SK-N-SH treated with all-trans-retinoic acid at 6 μM for 48 hours (cell line): ENCODE measurements around the gene METTL21A.

Source experiments
- ATAC-seq: fragments of 200-7000 bp; cut with Tn5 transposase; 3 replicates; pipeline ENCODE4 v1.9.1; 2020; ENCODE audit warnings: mild to moderate bottlenecking, moderate library complexity
- ARNTL ChIP-seq: fragments of 450-650 bp; formaldehyde crosslinking; IDR thresholded peaks from 2 replicates; pipeline ENCODE4 v1.5.0; 2020; ENCODE audit warnings: low read depth, mild to moderate bottlenecking, moderate library complexity, borderline replicate concordance
- BACH2 ChIP-seq: fragments of 250-450 bp; sonication (Bioruptor Pico); IDR thresholded peaks from 2 replicates; pipeline ENCODE4 v1.9.0; 2021; ENCODE audit warnings: mild to moderate bottlenecking, borderline replicate concordance
- CSDC2 ChIP-seq: fragments of 250-450 bp; sonication (Bioruptor Pico); IDR thresholded peaks from 2 replicates; pipeline ENCODE4 v1.5.0; 2020; ENCODE audit warnings: mild to moderate bottlenecking, moderate library complexity
- CSRNP3 ChIP-seq: fragments of 250-450 bp; sonication (Bioruptor Pico); IDR thresholded peaks from 2 replicates; pipeline ENCODE4 v1.5.1; 2021; ENCODE audit warnings: mild to moderate bottlenecking, moderate library complexity
- ESRRG ChIP-seq: fragments of 250-450 bp; sonication (Bioruptor Pico); IDR thresholded peaks from 2 replicates; pipeline ENCODE4 v1.6.1; 2021; ENCODE audit warnings: mild to moderate bottlenecking
- GLIS3 ChIP-seq: fragments of 250-450 bp; sonication (Bioruptor Pico); IDR thresholded peaks from 2 replicates; pipeline ENCODE4 v1.5.0; 2020; ENCODE audit warnings: mild to moderate bottlenecking, moderate library complexity
- ISL1 ChIP-seq: fragments of 250-450 bp; sonication (Bioruptor Pico); IDR thresholded peaks from 2 replicates; pipeline ENCODE4 v2.1.2; 2022; ENCODE audit warnings: mild to moderate bottlenecking, moderate library complexity
- OSR1 ChIP-seq: fragments of 250-450 bp; sonication (Bioruptor Pico); IDR thresholded peaks from 2 replicates; pipeline ENCODE4 v1.8.0; 2022; ENCODE audit warnings: moderate library complexity, mild to moderate bottlenecking, inconsistent platforms
- PATZ1 ChIP-seq: fragments of 250-450 bp; sonication (Bioruptor Pico); IDR thresholded peaks from 2 replicates; pipeline ENCODE4 v1.8.0; 2020; ENCODE audit warnings: mild to moderate bottlenecking, moderate library complexity, borderline replicate concordance
- POU6F1 ChIP-seq: fragments of 250-450 bp; sonication (Bioruptor Pico); IDR thresholded peaks from 2 replicates; pipeline ENCODE4 v1.8.0; 2021; ENCODE audit warnings: low read depth, mild to moderate bottlenecking, moderate library complexity, borderline replicate concordance
- PPARA ChIP-seq: fragments of 250-450 bp; sonication (Bioruptor Pico); IDR thresholded peaks from 2 replicates; pipeline ENCODE4 v1.5.0; 2020; ENCODE audit warnings: mild to moderate bottlenecking, borderline replicate concordance
- RARB ChIP-seq: fragments of 250-450 bp; sonication (Bioruptor Pico); IDR thresholded peaks from 2 replicates; pipeline ENCODE4 v1.8.0; 2021; ENCODE audit warnings: mild to moderate bottlenecking, moderate library complexity
- SNAI2 ChIP-seq: fragments of 250-450 bp; sonication (Bioruptor Pico); IDR thresholded peaks from 2 replicates; pipeline ENCODE4 v1.5.0; 2020; ENCODE audit warnings: mild to moderate bottlenecking, moderate library complexity
- TCF4 ChIP-seq: fragments of 250-450 bp; sonication (Bioruptor Pico); IDR thresholded peaks from 2 replicates; pipeline ENCODE4 v1.8.0; 2021; ENCODE audit warnings: mild to moderate bottlenecking, moderate library complexity, borderline replicate concordance
- TOX ChIP-seq: fragments of 250-450 bp; sonication (Bioruptor Pico); IDR thresholded peaks from 2 replicates; pipeline ENCODE4 v1.8.0; 2021; ENCODE audit warnings: mild to moderate bottlenecking, moderate library complexity, borderline replicate concordance
- TSHZ2 ChIP-seq: fragments of 250-450 bp; sonication (Bioruptor Pico); IDR thresholded peaks from 2 replicates; pipeline ENCODE4 v1.5.0; 2020; ENCODE audit warnings: mild to moderate bottlenecking, moderate library complexity
- ZC3H10 ChIP-seq: fragments of 250-450 bp; sonication (Bioruptor Pico); IDR thresholded peaks from 2 replicates; pipeline ENCODE4 v1.5.1; 2021; ENCODE audit warnings: mild to moderate bottlenecking, moderate library complexity
- ZFP3 ChIP-seq: fragments of 250-450 bp; sonication (Bioruptor Pico); IDR thresholded peaks from 2 replicates; pipeline ENCODE4 v1.5.0; 2020; ENCODE audit warnings: mild to moderate bottlenecking, moderate library complexity
- ZFP30 ChIP-seq: fragments of 450-650 bp; formaldehyde crosslinking; IDR thresholded peaks from 2 replicates; pipeline ENCODE4 v1.5.0; 2022; ENCODE audit warnings: mild to moderate bottlenecking, moderate library complexity
- ZNF565 ChIP-seq: fragments of 450-650 bp; formaldehyde crosslinking; conservative IDR thresholded peaks from 2 replicates; pipeline ENCODE4 v1.5.0; 2020; ENCODE audit warnings: low read depth, mild to moderate bottlenecking, moderate library complexity
- ZNF70 ChIP-seq: fragments of 450-650 bp; formaldehyde crosslinking; IDR thresholded peaks from 2 replicates; pipeline ENCODE4 v1.5.0; 2020; ENCODE audit warnings: mild to moderate bottlenecking, moderate library complexity
- ZNF8 ChIP-seq: fragments of 450-650 bp; formaldehyde crosslinking; IDR thresholded peaks from 2 replicates; pipeline ENCODE4 v1.5.0; 2020; ENCODE audit warnings: mild to moderate bottlenecking, moderate library complexity

The METTL21A gene

GRCh38 chr2:207594264-207594663 lies 30.9 kb downstream of the METTL21A start:
- no peak for ATAC-seq
- TF ChIP-seq SNAI2 (CRISPR knock-in tag) (no peak), BACH2 (no peak), PATZ1 (no peak), TOX (CRISPR knock-in tag) (no peak), TCF4 (CRISPR knock-in tag) (no peak), RARB (CRISPR knock-in tag) (no peak), ZC3H10 (CRISPR knock-in tag) (no peak), ZFP30 (no peak), ZNF565 (CRISPR knock-in tag) (no peak), POU6F1 (CRISPR knock-in tag) (no peak), OSR1 (CRISPR knock-in tag) (no peak), TSHZ2 (no peak), ZFP3 (no peak), PPARA (CRISPR knock-in tag) (no peak), CSRNP3 (CRISPR knock-in tag) (no peak), CSDC2 (CRISPR knock-in tag) (no peak), ARNTL (CRISPR knock-in tag) (no peak), ESRRG (CRISPR knock-in tag) (no peak), ISL1 (CRISPR knock-in tag) (no peak), ZNF8 (no peak)

- ATAC-seq: no peak
- TF ChIP-seq ZC3H10 (CRISPR knock-in tag): no peak
- no peak for TF ChIP-seq ZFP3
- TF ChIP-seq ISL1 (CRISPR knock-in tag): no peak
- TF ChIP-seq TOX (CRISPR knock-in tag): no peak
- no peak for TF ChIP-seq ARNTL (CRISPR knock-in tag)
- TF ChIP-seq CSDC2 (CRISPR knock-in tag): no peak
- no peak for TF ChIP-seq OSR1 (CRISPR knock-in tag)
- no peak for TF ChIP-seq ZNF565 (CRISPR knock-in tag)
- no peak for TF ChIP-seq ZFP30
- TF ChIP-seq ESRRG (CRISPR knock-in tag): no peak
- no peak for TF ChIP-seq POU6F1 (CRISPR knock-in tag)
- TF ChIP-seq GLIS3: no peak
- TF ChIP-seq ZNF70 (CRISPR knock-in tag): no peak
- TF ChIP-seq RARB (CRISPR knock-in tag): no peak
- no peak for TF ChIP-seq SNAI2 (CRISPR knock-in tag)
- no peak for TF ChIP-seq CSRNP3 (CRISPR knock-in tag)
These were observed 31.9 kb downstream of the METTL21A start for GRCh38 chr2:207593277-207593676.
